ENCODE data around the gene LONP1.

DNA sequence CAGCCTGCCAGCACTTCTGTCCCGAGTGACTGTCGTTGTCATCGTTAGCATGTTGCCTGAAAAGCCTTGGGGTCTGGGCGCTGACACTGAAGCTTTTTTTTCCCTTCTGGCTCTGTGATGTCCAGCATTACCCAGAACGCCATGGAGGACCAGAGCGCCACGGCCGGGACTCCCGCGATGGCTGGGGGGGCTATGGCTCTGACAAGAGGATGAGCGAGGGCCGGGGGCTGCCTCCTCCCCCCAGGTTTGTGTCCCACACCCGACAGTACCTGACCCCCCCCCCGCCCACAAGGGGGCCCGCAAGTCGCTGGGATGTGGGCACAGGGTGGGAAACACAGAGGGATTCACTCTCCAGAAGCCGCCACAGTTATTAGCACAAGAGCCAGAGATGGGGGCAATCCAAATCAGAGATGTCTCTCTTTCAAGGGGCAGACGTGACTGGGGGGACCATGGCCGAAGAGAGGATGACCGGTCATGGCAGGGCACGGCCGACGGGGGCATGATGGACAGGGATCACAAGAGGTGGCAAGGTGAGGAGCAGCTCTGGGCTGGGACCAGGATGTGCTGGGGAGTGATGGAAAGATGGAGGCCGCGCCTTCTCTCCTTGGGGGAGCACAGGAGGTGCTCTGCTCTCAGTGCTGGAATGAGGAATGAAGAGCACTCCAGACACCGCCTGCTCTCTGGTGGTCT lies 52.9 kb downstream of the LONP1 start:
- TF ChIP-seq POLR2A (IDR thresholded peaks at IDR 0.05; ENCODE audit: low read depth, low read length) (no peak), TAF1 (IDR thresholded peaks at IDR 0.05; ENCODE audit: borderline replicate concordance, low read depth, low read length) (no peak)

Measured in GM12892 (cell line).